Ishikawa (cell line): Measurements from ENCODE around the gene SLC27A2.

Source experiments
- CEBPB ChIP-seq: IDR thresholded peaks from 2 replicates; pipeline ENCODE4 v1.6.1; 2012
- CREB1 ChIP-seq: IDR thresholded peaks from 2 replicates; pipeline ENCODE4 v1.6.1; 2012; ENCODE audit warnings: low read depth
- EGR1 ChIP-seq: IDR thresholded peaks from 2 replicates; pipeline ENCODE4 v1.6.1; 2012
- EP300 ChIP-seq: IDR thresholded peaks from 2 replicates; pipeline ENCODE4 v1.6.1; 2012; ENCODE audit warnings: borderline replicate concordance
- FOXM1 ChIP-seq: IDR thresholded peaks from 2 replicates; pipeline ENCODE4 v1.6.1; 2012; ENCODE audit warnings: low read depth, borderline replicate concordance
- MAX ChIP-seq: IDR thresholded peaks from 2 replicates; pipeline ENCODE4 v1.6.1; 2012
- NFIC ChIP-seq: IDR thresholded peaks from 2 replicates; pipeline ENCODE4 v1.6.1; 2012
- RAD21 ChIP-seq: IDR thresholded peaks from 2 replicates; pipeline ENCODE4 v1.6.1; 2012; ENCODE audit warnings: low read depth
- REST ChIP-seq: IDR thresholded peaks from 2 replicates; pipeline ENCODE4 v1.6.1; 2012; ENCODE audit warnings: low read depth, mild to moderate bottlenecking
- TAF1 ChIP-seq: IDR thresholded peaks from 2 replicates; pipeline ENCODE4 v1.6.1; 2012; ENCODE audit warnings: low read depth, mild to moderate bottlenecking
- TCF12 ChIP-seq: IDR thresholded peaks from 2 replicates; pipeline ENCODE4 v1.6.1; 2012; ENCODE audit warnings: low read depth
- TEAD4 ChIP-seq: IDR thresholded peaks from 2 replicates; pipeline ENCODE4 v1.6.1; 2012
- USF1 ChIP-seq: IDR thresholded peaks from 2 replicates; pipeline ENCODE4 v1.6.1; 2012
- YY1 ChIP-seq: IDR thresholded peaks from 2 replicates; pipeline ENCODE4 v1.6.1; 2012; ENCODE audit warnings: low read depth
- ZBTB7A ChIP-seq: IDR thresholded peaks from 2 replicates; pipeline ENCODE4 v1.6.1; 2012; ENCODE audit warnings: low read depth

The SLC27A2 gene

GRCh38 chr15:50162969-50163718, 18.9 kb upstream of the SLC27A2 start:
- TF ChIP-seq TCF12 (no peak), EGR1 (no peak), TEAD4 (no peak)

- TF ChIP-seq TCF12: no peak
- TF ChIP-seq MAX: no peak
- no peak for TF ChIP-seq CREB1
- TF ChIP-seq EGR1: no peak
- TF ChIP-seq TEAD4: no peak
- TF ChIP-seq TAF1: no peak
- no peak for TF ChIP-seq FOXM1
- no peak for TF ChIP-seq REST
- no peak for TF ChIP-seq RAD21
- no peak for TF ChIP-seq YY1
These were observed 18.1 kb upstream of the SLC27A2 start for GRCh38 chr15:50163719-50164410.

- TF ChIP-seq TAF1: no peak
- no peak for TF ChIP-seq CREB1
- TF ChIP-seq MAX: no peak
- TF ChIP-seq EGR1: no peak
- no peak for TF ChIP-seq NFIC
- TF ChIP-seq EP300: no peak
- no peak for TF ChIP-seq YY1
- no peak for TF ChIP-seq TCF12
- TF ChIP-seq CEBPB: no peak
- no peak for TF ChIP-seq ZBTB7A
- no peak for TF ChIP-seq RAD21
- no peak for TF ChIP-seq USF1
- no peak for TF ChIP-seq TEAD4
- TF ChIP-seq REST: no peak
- no peak for TF ChIP-seq FOXM1
These were observed 17.5 kb upstream of the SLC27A2 start for GRCh38 chr15:50164458-50164857.

GRCh38 chr15:50166216-50166615, 15.8 kb upstream of the SLC27A2 start:
- TF ChIP-seq MAX (no peak), REST (no peak), NFIC (no peak), RAD21 (no peak), TCF12 (no peak), YY1 (no peak), TAF1 (no peak), CREB1 (no peak), USF1 (no peak), ZBTB7A (no peak), FOXM1 (no peak), EP300 (no peak), TEAD4 (no peak), EGR1 (no peak), CEBPB (no peak)
